NCI-H748 (cell line): ENCODE data around the gene TMEM30B.

Source experiments
- DNase-seq: peaks from one replicate; lab custom pipeline; 2025; ENCODE audit not compliant: unreplicated experiment; lab: John Stamatoyannopoulos, UW

The TMEM30B gene

DNA sequence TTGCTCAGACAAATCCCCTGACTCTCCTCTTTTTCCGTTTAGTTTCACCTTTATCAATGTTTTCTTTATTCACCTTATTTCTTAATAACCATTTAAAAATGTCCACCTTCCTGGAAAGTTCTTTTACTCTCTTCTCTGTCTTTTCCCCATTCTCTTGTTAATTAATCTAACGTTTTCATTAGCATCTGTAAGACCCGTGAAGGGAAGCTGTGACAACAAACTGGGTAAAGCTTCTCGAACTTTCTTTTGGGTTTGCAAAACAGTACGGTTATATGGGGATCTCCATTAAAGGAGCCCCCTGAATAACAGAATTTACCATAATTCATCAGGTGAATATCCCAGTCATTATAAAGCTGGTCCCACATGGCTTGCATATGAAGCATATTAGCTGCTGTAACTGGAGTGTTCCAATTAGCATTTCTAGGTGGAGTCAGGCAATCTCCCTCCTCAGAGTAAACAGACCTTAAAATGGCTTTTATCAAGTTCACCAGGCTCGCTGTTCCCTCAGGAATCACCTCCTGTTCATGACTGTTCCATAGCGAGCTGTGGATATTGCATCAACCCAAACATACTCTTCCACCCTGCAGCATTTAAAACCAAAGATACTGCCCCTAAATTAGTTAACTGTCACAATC lies 42.4 kb downstream of the TMEM30B start:
- peak; percentile 57 for DNase-seq

DNA sequence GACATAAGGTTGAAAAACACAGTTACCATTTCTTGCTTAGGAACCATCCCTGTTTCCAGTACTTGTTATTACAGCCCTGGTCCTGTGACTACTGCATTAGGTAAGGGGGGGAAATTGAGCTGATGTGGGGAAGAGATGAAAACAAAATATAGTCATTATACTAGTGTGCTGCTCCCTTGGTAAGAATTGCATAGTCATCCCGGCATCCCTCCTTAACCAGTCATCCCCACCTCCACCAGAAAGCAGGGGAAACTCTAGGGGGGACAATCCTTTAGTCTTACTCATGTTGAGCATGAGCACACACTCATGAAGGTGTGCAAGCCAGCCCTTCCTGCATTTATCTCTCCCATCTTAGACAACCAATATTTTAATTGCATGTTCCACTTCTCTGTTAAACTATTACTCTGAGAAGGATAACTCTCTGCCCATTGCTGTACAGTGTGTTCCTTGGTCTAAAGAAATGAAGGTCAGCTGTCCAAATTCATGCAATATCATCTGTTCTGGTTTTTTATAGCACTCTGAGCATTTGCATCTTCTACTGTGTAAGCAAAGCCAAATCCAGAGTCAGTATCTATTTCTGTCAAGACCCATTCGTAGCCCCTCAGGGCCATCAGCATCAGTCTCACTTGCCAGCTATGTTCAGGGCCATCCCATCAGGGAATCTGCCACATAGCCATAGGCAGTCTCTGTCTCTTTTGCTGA lies 46.8 kb downstream of the TMEM30B start:
- no peak for DNase-seq

DNA sequence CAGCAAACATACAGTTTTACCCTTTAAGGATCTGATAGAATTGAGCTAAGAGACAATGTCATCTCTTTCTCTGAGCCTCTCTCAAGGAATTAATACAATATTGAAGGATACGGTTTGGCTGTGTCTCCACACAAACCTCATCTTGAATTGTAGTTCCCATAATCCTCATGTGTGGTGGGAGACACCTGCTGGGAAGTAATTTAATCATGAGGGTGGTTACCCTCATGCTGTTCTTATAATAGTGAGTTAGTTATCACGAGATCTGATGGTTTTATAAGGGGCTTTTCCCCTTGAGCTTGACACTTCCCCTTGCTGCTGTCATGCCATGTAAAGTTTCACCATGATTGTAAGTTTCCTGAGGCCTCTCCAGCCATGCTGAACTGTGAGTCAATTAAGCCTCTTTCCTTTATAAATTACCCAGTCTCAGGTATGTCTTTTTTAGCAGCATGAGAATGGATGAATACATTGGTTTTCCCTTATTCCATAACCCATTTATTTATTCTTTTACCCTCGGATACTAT lies 47.6 kb downstream of the TMEM30B start:
- no peak for DNase-seq

GRCh38 chr14:61231810-61232209 lies 49.3 kb downstream of the TMEM30B start:
- no peak for DNase-seq

GRCh38 chr14:61229981-61230380 lies 51.2 kb downstream of the TMEM30B start:
- DNase-seq, result peak; percentile 39

GRCh38 chr14:61229475-61229888 lies 51.7 kb downstream of the TMEM30B start:
- DNase-seq, result peak; percentile 99

GRCh38 chr14:61227884-61228591 lies 53.1 kb downstream of the TMEM30B start:
- peak; percentile 15 for DNase-seq
